HG03342 (cell line): ENCODE data around the gene TACR2.

ENCODE experiments used
- ATAC-seq: cut with Tn5 transposase; IDR thresholded peaks from one replicate; pipeline ENCODE4 v1.9.1; 2021; ENCODE audit warnings: mild to moderate bottlenecking, moderate library complexity; ENCODE audit not compliant: unreplicated experiment

The TACR2 gene

DNA sequence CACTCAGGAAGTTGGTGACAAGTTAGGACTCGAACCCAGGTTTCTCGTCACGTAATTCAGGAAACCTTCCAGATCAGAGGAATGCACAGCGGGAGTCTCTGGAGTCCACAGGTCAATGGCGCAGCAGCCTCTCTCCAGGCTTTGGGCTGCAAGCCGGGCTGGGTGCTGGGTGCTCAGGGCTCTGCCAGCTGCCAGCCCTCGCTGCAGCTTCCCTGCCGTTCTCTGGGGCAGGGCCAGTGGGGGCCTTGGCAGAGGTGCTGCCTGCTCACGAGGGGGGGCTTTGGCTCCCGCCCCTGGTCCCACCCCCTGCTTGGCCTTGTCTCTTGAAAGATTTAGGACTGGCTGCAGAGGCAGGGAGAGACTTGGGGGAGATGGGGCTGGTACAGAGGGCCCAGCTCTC lies at the start of gene TACR2:
Gene TACR2, minus strand, starts transcription at position 224 of the 400 bp plus-strand sequence. CDS start 595 bp downstream, outside the sequence.
- no peak for ATAC-seq

DNA sequence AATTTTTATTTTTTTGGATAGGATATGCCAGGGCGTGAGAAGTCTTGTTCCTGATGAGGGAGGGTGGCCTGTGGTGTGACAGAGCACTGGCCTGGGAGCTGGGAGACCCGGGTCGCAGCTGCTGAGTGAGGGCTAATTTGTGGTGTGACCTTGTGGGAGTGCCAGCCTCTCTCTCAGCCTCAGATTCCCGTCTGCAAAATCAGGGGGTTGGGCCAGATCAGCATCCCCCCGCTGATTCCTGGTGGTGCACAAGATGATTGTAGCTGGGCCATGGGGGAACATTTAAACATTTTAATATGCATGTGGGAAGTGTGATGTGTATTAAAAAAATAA lies 49.4 kb upstream of the TACR2 start:
- no peak for ATAC-seq

DNA sequence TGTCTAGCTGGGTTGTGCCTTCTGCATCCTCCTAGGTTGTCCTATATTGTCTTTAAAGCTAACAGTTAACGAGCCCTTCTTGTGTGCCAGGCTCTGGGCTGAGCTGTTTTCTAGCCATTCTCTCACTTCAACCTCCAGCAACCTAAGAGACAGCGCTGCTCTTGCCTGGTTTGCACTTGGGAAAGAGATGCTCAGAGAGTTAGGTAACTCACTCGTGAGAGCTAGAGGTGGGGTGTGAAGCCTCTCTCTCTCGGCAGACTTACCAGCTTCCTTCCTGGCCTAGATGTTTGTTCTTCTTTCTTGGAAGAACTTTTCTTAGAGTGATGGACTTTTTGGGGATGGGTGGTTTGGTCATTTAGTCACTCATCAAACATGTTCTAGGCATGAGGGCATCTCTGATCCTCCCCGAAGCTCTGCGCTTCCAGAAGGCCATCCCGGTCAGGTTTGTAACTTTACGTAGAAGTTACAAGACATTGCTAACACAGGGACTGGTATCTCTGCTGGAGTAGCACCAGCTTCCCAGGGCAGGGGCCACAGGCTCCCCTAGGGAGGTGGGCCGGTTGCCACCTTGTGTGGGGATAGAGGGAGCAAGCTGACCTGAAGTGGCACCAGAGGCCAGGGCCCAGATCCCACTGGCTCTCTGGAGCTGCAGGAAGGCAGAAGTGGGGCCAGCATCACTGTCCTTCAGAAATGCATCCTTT lies 48.9 kb upstream of the TACR2 start:
- ATAC-seq = no peak

DNA sequence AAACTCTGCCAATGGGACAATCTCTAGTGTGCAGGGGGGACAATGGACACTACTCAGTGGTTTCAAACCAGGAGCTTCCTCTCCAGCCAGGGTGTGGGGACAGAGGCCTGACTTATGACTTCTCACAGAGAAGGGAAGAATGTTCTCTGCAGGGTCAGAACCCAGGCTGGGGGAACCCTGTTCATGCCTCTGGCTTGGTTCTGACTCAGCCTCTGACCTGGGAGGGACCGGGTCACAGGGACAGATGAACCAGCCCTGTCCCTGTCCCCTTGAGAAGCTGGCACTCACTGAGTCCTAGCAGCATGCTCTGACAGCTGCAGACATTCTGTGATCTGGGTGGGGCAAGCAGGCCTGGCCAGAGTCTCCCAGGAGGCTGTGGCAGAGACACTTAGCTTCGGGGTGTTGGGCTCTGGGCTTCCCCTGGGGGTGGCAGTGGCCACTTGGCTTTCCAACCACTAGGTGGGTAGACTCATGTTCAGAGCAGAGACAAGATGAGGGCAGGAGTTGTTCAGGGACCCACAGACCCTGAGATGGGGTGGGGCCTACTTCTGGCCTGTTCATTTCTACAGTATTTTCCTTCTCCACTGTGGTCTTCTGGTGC lies 48.2 kb upstream of the TACR2 start:
- ATAC-seq = no peak

DNA sequence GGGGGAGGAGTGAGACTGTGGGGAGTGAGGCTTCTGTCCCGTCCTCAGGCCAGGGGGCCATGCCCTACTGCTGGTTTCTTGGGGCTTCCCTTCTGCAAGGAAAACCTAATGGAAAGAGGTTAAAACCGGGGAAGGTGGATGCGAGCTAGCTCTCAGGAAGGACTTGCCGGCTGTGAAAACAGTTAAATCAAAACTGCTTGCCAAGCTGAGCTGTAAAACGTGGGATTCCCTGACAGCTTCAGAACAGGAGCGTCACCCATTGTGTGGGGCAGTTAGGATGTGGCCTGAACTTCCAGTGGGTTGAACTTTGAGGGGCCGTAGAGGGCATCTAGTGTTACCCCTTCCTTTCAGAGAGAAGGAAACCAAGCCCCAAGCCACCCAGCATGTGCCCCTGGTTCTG lies 47.7 kb upstream of the TACR2 start:
- no peak for ATAC-seq

DNA sequence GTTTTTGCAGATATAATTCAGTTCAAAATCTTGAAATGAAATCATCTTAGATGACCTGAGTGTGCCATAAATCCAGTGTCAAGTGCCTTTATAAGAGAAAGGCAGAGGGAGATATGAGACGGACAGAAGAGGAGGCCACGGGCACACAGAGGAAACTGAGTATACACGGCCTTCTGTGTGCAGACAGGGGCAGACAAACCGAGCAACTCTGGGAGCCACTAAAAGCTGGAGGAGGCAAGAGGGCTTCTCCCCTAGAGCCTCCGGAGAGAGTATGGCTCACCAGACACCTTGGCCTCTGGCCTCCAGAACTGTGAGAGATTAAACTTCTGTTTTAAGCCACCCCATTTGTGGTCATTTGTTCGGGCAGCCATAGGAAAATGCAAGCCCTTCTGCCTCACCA lies 47.2 kb upstream of the TACR2 start:
- no peak for ATAC-seq

DNA sequence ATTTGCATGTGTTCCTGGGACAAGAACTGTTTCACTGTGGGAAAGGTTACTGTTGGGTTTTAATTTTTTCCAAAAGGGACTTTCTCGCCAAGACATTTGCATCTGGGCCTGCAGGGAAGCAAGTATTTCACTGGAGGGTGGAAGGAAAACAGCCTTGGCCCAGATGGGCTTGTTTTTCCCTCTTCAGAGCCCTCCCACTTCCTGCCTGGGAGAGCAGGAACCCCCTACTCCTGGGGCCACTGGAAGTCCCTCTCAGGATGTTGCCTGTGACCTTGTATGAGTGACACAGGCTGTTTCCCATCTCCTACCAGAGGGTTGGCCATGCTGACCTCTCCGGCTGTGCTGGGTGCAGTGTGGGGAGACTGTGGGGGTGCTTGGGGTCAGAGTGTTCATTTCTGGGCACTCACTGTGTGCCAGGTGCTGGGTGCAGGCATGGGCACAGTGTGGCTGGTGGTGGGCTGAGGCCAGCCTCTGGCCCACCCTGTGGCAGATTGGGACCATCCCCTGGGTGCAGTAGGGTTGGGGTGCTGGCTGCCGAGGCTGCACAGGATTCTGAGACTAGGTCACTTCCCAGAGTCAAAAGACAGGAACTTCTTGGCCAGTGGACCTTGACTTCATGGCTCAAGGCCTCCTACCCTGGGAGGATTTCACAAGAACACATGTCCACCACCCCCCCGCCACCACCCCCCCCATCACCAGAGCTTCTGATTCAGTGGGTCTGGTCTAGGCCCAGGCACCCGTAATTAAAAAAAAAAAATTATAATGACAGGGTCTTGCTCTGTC lies 44.7 kb upstream of the TACR2 start:
- no peak for ATAC-seq

DNA sequence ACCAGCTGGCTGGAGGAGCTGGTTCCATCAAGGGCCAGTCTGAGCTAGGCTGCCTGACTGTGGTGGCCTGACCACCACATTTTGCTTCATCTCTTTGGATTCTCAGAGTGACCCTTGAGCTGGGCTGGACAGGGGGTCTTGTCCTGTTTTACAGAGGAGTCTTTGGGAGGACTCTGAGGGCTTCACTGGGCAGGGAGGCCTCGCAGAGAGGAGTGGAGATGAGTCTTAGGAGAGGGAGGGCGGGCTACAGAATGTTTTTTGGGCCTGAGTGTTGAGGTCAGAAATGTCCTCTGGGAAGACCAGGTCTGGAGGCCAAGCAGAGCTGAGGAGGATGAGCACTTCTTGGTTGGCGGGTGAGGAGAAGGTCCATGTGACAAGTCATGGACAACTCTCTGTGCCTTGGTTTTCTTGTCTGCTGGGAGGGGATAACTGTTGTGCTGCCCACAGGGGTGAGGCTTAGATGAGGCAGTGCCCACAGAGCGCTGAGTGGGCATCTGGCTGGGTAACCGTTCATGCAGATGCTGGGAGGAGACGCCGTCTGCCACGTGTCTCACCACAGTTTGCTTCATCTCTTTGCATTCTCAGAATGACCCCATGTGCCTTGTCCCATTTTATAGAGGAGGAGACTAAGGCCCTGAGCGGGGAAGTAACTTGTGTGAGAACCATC lies 44.0 kb upstream of the TACR2 start:
- no peak for ATAC-seq

DNA sequence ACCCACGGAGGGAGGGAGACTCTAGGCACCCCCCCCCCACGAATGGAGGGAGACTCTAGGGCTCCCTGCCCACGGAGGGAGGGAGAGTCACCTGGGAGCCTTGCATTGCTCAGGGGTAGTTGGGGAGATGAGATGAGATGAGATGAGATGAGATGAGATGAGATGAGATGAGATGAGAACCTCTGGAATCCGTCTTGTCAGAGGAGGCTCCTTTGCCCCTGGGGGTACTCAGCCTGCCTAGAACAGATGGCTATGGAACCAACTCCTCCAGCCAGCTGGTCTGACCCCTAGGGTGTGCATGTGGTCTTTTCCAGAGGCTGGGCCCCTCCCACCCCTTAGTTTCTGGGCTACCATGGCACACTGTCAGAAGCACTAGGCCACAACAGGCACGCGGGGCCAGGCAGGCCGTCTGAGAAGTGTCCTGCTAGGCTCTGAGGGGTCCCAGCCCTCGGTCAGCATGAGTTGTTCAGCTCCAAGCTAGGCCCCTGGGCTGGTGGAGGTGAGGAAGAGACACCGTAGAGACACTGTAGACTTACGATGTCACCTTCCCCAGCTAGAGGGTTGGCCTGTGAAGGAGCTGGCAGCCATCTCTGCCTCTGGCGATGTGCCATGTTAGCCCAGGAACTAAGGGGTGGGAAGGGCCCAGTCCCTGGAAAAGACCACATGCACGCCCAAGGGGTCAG lies 43.3 kb upstream of the TACR2 start:
- no peak for ATAC-seq

DNA sequence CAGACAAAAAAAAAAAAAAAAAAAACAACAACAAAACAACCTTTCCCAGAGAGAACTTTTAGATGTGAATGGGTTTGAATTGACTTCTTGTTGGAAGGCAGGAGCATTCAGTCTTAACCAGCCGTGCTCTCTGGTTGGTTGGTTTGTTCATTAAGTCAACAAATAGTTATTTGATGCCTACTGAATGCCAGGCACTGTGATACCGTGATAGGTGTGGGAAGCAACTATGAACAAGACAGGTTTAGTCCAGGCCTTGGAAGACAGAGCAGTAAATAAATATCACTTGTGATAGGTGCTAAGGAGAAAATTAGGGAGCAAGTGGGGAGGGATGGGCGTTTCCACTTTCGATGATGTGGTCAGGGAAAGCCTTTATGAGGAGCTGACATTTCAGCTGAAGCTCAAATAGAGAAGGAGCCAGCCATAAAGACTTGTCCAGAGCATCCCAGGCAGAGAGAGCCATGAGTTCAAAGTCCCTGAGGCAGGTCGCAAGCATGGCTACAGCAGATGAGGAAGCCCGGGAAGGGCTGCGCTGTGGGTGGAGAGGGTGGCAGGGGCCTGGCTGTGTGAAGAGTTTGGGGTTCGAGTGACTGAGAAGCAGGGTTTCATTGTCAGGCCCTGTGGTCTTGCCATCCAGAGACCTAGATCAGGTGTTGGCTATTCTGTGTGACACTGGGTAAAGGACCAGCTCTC lies 42.5 kb upstream of the TACR2 start:
- no peak for ATAC-seq

DNA sequence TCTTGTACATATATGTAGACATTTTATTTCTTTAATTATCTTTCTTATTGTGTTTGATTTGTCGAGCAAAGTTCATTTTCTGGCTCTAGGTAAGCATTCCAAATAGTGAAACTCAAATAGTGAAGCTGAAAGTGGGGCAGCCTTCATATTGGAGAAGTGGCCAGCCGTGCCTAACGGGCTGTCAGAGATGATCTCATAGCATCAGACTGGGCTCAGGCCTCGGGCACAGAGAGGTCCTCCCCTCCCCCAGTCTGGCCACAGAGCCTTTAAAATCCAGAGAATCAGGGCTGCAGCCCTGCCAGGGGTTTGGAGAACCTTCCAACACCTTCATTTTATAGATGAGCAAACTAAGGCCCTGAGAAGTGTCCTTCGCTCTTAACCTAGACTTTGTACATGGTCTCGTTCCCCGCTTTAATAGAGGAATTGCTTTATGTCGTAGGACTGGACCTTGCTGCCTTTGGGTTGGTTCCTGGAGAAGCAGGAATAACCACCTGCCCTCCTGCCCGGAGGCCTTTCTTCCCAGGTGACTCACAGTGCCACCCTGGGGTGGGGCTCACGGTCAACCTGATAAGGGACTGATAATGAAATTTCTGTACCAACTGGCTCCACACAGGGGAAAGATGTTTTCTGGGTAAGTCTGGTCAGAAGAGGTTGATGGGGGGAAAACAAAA lies 41.8 kb upstream of the TACR2 start:
- ATAC-seq = no peak

DNA sequence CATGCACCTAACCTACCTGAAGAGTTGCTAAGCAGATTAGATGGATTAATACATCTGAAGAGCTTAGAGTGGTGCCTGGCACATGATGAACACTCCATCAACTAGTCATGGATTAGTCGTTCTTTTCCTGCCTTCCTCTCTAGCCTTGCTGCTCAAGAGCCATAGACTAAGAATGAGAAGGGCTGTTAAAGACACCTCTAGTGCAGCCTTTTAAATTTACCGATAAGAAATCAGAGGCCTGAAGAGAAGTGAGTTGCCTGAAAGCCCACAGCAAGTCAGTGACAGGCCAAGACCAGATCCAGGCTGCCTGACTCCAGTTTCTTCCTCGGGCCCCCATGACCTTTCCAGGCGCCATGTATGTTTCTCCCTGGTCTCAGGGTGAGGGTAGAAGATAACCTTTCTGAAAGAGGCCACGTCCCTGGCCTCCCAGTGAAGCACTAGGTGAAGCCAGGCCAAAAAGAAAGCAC lies 41.1 kb upstream of the TACR2 start:
- no peak for ATAC-seq

DNA sequence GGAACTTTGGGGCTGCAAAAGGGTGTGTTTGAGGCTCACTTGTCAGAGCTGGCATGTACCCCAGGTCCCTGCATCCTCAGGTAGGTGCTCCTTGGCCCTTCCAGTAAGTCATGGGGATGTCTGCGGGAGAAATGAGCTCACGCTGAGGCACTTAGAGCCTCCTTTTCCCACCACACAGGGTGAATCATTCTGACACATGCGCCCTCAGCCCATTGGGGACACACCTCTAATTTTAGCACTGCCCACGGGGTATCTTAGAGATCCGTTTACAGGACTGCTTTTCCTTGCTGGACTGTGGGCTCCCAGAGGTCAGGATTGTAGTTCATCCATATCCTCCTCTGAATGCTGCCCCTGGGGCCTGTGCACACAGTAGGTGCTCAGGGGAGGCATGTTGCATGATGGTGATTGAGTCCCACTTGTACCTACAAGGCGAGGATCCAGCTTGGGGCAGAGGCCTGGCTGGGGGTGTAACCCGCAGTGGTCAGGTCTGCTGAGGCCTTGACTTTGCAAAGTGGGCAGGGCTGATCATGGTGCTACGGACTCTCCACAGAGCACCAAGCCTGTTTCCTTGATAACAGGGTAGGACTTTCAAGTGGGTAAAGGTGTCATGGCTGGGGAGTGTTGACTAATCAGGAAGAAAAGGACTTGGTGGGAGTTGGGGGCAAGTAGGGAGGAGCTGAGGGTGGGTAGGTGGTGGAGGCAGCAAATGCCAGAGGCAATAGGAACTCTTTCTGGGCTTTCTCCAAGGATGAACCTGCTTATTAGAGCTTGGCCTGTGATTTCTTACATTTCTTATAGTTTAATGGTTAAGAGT lies 40.4 kb upstream of the TACR2 start:
- ATAC-seq = no peak

DNA sequence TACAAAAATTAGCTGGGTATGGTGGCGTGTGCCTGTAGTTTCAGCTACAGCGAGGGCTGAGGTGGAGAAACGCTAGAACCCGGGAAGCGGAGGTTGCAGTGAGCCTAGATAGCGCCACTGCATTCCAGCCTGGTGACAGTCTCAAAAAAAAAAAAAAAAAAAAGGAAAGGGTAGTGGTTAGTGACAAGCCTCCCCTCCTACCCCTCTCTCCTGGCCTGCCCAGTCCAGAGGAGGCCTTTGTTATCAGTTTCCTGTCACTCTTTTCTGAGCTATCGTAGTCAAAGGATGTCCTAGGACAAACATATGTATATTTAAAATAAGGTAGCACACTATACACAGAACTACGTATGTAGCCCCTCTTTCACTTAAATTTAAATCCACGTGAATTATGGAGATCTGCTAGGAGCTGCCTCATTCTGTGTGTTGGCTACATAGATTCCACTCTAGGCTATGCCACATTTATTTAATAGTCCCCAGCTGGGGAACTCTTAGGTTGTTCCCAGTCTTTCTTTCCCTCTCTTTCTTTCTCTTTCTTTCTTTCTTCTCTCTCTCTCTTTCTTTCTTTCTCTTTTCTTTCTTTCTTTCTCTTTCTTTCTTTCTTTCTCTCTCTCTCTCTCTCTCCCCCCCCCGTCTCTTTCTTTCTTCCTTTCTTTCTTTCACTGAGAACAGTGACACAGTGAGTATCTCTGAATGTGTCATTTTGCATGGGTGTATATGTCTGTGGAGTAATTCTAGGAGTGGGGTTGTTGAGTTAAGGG lies 38.5 kb upstream of the TACR2 start:
- ATAC-seq = no peak

DNA sequence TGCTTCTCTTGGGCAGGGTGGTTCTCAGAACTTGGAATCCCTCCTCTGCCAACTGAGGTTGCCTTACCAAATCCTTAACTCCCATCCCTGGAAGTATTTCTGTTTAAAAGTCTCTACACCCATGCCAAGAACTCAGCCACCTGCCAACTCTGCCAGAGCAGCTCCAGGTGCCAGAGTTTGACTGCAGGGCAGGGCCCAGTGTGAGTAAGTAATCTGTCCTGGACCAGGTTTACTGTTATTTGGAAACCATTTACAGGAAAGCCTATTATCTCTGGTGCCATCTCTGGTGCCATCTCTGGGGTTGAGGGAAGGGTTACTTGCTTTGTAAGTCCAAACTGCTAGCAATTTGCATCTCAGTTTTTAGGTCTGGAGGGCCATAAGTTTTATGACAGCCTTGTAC lies 37.1 kb upstream of the TACR2 start:
- ATAC-seq = no peak

DNA sequence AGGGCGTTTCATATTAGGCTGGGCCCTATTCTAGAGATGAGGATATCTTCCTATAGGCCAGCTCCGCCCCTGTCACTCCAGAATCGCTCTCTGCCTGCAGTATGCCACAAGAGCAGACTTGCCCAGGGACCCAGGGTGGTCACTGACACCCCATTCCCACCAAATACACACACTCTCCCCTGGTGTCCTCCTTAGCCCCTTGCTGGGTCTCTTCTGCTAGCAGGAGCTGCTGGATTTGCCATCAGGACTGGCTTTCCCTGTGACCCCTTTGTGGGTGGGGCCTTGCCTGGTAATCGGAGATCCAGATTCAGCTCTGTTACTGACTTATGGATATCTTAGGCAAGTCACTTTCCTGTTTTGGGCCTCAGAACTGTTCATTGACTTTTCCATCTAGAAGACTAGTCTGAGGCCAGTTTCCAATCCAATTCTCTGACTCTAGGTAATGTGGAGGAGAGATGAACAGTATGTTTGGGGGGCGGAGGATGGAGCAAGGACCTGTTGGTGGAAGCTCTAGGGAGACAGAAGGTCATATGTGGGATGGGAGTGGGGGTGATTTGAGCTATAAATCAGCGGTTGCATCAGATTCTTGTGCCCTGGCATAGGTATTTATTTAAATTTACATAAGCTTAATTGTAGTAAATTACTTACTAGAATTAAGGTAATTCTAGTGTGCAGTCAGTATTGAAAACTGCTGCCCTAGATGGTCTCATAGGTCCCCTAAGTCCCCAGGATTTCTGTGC lies 36.1 kb upstream of the TACR2 start:
- no peak for ATAC-seq

DNA sequence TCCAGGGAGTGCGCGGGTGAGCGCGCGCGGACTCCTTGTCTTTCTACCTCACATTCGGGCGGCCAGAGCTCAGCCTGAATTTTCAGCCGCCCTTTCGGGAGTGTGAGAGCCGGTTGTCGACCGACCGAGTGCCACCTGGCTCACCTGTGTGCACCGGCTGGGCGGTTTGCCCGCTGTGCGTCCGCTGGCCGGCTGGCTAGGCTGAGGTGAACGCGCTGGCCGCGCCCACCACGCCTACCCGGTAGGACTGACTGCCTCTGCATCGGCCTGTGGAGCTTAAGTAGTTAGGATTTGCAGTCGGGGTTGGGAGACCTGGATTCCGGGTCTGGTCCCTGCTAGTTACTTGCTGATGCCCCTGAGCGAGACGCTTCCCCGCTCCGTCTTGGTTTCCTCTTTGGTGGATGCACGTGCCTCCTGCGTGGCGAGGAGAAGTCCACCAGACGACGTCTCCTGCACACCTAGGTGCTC lies 35.1 kb upstream of the TACR2 start:
- no peak for ATAC-seq
